GM21447 (cell line): ENCODE results near the gene NKAIN2.
"Not testable (repeated sequence)": the region's sequence is repeated elsewhere in the genome, so short reads cannot be mapped to it uniquely, and the experiment has no call there.

Experiments
- ATAC-seq: cut with Tn5 transposase; IDR thresholded peaks from one replicate; pipeline ENCODE4 v1.9.1; 2021; ENCODE audit not compliant: unreplicated experiment

The NKAIN2 gene

GRCh38 chr6:123956492-123957139 lies 153.0 kb downstream of the NKAIN2 start:
- no peak for ATAC-seq

- ATAC-seq: no peak
These were observed 158.8 kb downstream of the NKAIN2 start for GRCh38 chr6:123962508-123962907.

GRCh38 chr6:123965894-123966293 lies 162.2 kb downstream of the NKAIN2 start:
- ATAC-seq: no peak

- ATAC-seq: no peak
These were observed 163.0 kb downstream of the NKAIN2 start for GRCh38 chr6:123966618-123967017.

GRCh38 chr6:123967905-123968304 lies 164.2 kb downstream of the NKAIN2 start:
- ATAC-seq: no peak

- ATAC-seq: no peak
These were observed 169.1 kb downstream of the NKAIN2 start for GRCh38 chr6:123972600-123973294.

GRCh38 chr6:123980311-123980710 lies 176.6 kb downstream of the NKAIN2 start:
- ATAC-seq: no peak

DNA sequence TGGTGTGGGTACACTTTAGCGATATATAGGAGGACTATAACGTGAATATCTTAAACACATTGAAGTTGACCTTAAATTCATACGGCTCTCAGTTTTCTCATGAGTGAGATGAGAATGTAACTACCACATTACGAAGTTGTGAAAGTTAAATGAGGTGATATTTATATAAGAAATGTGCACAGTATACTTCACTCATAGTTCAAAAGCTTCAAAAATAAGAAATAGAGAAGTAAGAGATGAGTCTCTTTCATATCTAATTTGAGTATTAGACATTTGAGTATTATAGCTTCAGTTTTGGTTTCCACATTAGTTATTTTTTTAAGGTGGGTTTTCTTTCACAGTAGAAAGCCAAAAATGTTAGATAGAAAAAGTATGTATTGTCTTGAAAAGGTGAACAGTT lies 183.3 kb downstream of the NKAIN2 start:
- ATAC-seq: no peak

GRCh38 chr6:123989918-123990317 lies 186.3 kb downstream of the NKAIN2 start:
- ATAC-seq: not testable (repeated sequence)

DNA sequence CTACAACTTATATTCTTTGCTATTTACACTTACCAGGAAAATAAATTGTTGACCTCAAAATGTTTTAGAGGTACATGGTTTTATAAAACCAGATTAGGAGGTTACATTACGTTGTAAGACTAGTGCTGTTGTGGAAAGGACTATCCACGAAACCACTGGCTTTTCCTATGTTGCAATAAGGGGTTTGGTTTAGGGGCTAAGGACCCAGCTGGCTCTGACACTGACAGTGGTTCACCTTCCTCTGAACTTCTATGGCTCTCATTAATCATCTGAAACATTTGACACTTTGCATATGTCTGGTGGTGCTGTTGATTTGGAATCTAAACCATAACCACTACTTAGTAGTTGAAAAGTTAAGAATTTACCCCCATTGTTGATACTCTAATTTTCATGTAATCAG lies 186.7 kb downstream of the NKAIN2 start:
- ATAC-seq: no peak

GRCh38 chr6:123994168-123994567 lies 190.5 kb downstream of the NKAIN2 start:
- ATAC-seq: no peak

- no peak for ATAC-seq
These were observed 191.4 kb downstream of the NKAIN2 start for GRCh38 chr6:123994891-123995635.

GRCh38 chr6:123997223-123997622 lies 193.6 kb downstream of the NKAIN2 start:
- ATAC-seq: no peak

GRCh38 chr6:124002377-124003081 lies 198.9 kb downstream of the NKAIN2 start:
- no peak for ATAC-seq

DNA sequence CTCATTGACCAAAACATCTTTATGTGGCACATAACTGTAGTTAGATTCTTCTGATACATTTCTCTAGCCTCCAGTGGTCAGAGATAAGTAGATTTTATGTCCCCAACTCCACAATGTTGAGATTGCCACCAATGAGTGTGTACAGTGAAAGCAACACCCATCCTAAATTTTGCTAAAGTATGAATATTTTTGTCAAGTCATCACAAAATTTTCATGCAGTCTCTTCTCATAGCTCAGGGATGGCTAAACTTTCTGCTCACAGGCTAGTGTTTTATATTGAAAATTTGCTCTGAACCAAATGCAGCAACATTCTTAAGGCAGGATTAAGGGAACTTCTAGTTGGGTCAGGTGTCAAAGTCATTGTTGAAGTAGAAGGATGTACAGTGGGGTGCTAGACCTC lies 203.6 kb downstream of the NKAIN2 start:
- no peak for ATAC-seq

DNA sequence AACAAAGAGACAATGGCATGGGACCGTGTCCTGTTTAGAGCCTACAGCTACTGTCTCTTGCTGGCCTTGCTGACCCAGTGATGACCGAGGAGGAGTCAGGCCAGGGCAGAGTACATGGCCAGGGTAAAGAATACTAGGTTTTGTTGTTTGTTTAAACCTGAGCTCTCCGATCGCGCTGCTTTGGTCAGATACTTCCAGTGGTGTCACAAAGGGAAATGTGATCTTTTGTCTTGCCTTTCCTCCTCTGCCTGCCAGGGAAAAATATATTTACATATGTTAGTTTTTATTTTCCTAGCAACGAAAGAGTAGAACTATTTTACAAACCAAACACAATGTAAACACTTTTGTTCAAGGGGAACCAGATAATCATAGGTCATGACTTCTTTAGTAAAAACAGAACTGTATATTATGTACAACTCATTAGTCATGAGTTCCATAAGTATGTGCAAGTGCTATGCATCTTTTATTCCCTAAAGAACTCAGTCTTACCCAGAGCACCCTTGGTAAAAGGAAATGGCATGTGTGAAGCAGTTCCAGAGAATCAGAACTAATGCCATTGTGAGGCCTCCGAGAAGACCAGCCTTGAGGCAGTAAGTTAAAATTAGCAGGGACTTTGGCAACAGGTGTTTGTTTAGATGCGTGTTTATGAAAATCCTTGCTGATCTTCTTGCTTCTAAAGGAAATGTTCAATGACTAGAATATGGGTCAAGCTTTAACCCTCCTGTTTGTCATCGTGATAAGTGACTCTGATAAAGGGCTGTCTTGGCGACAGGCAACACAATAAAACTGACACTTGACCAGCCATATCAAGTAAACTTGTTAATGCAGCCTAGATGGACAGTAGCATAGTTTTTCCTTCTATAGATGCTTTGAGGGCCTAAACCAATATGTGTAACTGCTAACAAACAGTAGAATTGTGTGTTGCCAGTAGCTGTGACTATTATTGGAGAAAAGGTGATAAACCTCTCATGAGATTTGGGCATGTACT lies 204.6 kb downstream of the NKAIN2 start:
- no peak for ATAC-seq

DNA sequence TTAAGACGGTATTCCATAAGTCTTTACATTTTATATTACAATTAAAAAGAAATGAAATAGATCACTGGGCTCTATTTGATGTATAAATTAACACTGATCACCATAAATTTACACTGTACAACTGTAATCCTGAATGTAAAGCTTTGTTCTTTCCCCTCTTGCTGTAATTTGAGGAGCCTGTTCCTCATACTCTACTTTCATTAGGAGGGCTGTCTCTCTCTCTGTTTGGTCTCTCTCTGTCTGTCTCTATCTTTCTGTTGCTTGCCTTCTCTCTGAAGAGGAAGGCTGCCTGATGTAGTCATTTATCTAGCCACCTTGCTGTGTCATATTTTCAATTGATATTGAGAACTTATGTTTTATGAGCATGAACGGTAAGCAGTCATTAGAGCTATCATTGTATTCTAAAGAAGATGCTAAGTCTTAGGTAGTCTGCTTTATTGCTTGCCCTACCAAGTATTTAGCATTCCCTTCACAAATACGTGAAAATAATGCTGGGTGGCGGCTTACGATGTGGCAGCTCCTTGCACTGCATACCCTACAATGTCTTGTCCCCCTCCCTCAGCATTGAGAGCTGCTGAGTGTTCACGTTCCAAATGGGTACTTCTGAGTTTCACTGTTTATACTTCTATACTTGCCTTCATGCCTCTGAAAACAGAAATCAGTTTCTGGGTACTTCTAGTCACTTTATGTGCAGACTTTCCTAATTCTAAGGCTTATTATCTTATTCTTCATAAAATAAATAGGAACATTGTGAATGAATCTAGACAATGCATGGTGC lies 205.5 kb downstream of the NKAIN2 start:
- ATAC-seq: no peak

GRCh38 chr6:124010574-124010973 lies 206.9 kb downstream of the NKAIN2 start:
- no peak for ATAC-seq

- ATAC-seq: no peak
These were observed 207.5 kb downstream of the NKAIN2 start for GRCh38 chr6:124011180-124011579.
